ENCODE measurements around the gene STAM.
"Not testable (repeated sequence)": the region's sequence is repeated elsewhere in the genome, so short reads cannot be mapped to it uniquely, and the experiment has no call there.

The STAM gene

DNA sequence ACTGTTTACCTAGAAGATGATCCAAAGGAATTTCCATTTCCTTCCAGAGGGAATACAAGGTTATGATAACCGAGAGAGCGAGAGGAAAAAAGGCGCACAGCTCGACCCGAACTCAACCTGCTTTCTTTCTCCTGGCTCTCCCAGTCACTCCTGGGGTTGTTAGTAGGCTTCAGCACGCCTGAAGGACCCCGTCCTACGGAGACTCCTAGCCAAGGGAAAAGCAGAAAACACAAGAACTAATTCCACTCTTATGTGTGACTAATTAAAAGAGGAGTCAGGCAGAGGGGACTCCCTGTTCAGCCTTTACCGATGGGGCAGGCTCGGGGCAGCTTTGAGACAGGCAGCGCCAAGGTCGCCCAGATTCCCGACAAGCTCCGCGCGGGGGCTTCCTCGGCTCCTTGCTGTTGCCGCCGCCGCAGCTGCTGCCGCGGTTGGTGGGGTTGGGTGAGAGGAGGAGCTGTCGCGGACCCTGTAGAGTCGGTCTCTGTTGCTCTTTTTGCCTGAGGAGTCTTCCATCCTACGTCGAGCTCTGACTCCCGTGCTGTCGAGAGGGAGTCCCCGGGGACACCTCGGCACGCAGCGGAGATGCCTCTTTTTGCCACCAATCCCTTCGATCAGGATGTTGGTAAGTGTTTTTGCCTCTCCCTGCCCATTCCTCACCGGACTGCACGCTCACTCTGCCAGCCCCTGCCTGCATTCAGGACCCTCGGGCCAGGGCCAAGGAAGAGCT is at the start of gene STAM:
Gene STAM, plus strand, starts transcription at position 397 of the 730 bp plus-strand sequence. Its CDS starts 189 bp downstream, at position 586.
- DNase-seq, result peak; percentile 92

DNA sequence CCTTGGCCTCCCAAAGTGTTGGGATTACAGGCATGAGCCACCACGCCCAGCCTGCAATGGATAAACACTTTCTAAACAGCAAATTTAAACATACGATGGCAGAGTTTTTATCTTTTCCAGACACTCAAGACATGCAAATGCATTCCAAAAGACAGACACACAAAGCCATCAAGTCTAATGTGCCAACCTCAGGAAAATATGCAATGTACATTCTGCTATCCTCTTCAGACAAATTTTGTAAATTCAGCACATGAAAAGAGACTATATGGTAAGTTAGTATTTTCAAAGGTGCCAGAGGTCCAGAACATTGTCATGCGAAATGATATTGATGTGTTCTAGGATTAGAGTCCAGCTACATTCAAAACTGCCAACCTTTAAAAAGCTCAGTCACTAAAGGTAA is 46.6 kb upstream of the STAM start:
- no peak for DNase-seq

DNA sequence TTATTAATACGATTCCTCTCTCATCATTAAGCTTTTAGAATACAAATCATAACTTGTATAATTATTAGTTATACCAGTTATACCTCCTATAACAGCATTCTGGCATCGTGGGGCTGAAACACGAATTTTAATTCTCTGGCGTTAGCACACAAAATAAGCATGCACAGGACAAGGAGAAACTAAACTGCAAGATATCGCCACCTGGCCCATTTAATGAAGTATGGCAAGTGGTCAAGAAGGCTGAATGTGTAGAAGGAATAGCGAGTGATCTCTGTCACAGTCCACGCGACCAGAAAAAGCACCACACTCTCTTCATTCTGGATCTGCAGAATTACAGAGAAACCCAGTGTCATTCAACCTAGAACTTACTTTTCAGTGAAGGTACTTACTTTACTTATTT is 44.9 kb upstream of the STAM start:
- peak; percentile 27 for DNase-seq

DNA sequence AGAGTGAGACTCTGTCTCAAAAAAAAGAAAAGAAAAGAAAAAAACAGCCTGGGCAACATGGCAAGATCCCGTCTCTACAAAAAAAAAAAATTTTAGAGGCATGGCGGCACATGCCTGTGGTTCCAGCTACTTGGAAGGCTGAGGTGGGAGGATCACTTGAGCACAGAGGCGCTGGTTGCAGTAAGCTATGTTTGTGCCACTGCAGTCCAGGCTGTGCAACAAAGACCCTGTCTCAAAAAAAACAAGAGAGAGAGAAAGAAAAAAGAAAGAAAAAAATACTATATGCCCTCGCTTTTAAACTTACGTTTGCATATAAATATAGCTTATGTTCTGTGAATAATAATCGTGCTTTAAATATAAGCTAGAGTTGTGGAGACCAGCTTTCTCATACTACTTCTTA is 38.0 kb upstream of the STAM start:
- DNase-seq, result no peak

DNA sequence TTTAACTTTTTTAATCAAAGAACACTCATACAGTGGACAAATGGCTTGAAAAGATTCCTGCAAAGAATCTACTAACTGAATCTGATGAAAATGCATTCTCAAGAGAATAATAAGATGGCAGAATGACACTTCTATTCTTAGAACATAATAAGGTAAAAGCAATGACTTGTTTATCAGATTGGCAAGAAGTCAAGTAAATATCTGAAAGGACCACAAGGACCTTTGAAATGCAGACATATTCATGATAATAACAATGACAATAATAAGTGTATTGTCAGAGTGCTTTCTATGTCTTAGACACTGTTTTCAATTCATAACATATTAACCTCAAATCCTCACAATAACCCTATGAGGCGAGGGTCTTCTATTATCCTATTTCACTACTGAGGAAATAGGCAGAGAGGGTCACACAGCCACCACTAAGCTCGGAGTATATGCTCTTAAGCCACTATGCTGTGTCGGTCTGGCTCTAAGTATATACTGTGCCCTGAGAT is 37.4 kb upstream of the STAM start:
- DNase-seq, result no peak

DNA sequence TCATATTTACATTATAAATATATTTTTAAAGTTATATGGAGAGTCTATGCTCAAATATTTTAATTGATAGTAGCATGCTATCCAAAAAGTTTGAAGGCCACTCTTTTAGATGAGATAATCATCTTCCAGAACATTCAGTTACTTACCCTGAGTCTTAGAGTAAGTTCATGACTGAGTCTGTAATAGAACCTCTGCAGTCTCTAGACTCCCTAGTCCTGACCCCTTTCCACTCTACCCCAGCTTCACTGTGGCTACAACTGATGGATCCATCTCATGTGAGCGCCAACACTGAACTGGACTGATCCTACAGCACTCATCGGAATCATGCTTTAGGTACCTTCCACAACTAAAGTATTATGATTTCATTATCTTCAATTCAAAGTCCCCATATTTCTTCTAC is 36.9 kb upstream of the STAM start:
- no peak for DNase-seq

DNA sequence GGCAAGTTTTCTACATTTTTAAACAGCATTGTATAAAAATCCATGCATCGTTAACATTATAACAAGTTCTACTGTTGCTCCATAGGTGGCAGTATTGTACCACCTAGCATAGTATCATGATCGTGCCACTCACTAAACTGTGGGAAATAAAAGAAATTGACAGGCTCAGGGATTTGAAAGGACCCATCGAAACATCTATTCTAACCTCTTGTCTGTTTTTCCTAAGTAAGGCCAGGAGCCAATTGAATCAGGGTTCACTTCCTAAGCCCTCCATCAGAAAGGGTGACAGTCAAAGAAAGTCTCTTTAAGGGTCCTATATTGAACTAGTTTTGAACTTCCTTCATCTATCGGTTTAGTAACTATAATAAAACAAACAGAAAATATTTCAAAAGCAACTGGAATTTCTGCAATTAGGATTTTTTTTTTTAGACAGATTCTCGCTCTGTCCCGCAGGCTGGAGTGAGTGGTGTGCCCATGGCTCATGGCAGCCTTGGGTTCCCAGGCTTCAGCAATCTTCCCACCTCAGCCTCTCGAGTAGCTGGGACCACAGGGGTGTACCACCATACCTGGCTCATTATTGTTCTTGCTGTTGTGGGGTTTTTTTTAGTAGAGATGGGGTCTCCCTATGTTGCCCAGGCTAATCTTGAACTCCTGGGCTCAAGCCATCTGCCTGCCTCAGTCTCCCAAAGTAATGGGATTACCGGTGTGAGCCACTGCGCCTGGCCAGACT is 36.2 kb upstream of the STAM start:
- DNase-seq, result peak; percentile 61

DNA sequence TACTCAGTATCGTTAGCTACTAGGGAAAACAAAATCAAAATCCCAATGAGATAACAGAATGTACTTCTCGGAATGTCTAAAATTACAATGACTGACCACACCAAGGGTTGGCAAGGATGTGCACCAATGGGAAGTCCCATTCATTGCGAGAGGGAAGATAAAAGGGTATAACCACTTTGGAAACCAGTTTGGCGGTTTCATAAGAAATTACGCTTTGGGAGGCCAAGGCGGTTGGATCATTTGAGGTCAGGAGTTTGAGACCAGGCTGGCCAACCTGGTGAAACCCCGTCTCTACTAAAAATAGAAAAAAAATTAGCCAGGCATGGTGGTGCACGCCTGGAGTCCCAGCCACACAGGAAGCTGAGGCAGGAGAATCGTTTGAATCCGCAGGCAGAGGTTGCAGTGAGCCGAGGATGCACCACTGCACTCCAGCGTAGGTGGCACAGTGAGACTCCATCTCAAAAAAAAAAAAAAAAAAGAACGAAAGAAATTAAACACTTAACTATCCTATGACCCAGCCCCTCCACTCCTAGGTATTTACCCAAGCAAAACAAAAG is 34.4 kb upstream of the STAM start:
- DNase-seq, result no peak

DNA sequence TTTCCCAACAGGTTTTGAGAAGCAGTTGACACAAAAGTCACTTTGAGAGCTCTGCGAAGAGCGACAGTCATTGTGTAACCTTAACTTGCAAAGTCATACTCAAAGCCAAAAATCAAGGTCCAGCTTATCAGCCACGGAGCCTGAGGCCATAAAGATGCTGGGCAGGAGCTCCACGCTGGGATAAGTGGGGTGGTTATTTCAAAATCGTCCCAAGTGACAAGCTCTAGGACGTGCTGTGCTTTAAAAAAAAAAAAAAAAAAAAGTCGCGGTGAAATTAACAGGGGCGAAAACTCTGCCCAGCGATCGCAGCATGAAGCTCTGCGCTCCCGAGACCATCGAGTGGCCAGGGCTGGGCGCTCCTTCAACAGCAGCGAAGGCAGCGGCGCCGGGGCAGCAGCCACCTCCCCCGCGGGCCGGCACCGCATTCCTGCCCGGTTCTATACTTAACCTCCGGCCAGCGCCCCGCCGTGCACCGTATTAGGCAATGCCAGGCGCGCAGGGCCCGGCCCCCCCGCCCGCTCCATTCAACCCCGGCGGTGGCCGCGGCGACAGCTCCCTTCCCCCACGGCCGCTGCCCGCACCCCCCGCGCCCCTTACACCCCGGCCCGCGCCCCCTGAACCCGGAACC is 27.4 kb upstream of the STAM start:
- peak; percentile 9 for DNase-seq

DNA sequence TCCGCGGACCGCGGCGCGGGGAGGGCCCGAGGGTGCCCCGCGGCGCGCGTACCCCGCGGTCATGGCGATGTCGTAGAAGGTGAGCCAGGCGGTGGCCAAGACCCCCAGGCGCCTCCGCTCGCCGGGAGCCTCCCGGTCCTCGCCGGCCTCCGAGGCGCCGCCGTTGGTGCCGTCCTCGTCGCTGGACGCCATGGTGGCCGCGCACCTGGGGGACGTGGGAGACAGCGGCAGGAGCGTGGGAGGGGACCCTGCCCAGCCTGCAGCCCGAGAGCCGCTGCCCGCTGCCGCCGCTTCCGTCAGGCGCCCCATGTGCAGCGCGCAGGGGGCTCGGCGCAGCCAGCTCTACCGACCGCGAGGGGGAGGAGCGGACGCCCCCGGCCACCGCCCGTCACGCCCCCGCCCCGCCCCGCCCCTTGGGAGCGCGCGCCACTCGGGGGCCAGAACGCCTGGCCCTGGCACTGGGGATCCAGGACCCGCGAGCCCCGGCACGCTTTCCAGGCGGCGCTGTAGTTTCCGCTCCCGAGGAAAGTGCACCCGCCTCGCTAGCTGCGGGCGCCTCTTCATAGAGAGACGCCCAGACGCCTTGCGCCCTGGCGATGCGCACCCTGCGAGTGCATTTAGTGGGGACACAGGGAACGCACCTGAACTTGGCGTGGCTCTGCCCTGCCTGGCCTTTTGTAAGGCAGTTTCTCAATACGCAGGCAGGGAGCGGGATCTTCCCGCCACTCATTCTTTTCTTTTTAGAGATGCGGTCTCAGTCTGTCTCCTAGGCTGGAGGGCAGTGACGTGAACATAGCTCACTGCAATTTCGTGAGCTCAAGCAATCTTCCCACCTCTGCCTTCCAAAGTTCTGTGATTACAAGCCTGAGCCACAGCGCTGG is 26.7 kb upstream of the STAM start, which contains the start of gene HACD1:
Gene HACD1, minus strand, starts transcription at position 344 of the 881 bp plus-strand sequence. Its CDS starts 35 bp downstream, at position 309.
- peak; percentile 47 for DNase-seq

DNA sequence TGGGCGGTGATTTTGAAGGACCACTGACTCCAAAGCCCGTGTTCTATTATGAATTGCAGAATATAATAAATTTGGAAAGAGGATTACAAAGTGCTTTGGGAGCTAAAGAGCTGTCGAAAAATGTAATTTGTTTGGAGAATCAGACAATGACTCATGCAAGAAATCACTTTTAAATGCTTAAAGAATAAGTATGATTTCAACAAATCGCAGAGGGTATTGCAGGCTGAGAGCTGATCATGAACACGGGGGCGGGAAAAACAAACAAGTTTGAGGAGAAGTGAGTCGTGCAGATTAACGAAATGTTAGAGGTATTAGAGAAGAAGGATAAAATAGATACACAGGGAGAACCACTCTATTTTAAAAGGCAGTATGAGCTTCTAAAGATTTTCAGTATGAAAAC is 21.9 kb upstream of the STAM start:
- DNase-seq, result no peak

DNA sequence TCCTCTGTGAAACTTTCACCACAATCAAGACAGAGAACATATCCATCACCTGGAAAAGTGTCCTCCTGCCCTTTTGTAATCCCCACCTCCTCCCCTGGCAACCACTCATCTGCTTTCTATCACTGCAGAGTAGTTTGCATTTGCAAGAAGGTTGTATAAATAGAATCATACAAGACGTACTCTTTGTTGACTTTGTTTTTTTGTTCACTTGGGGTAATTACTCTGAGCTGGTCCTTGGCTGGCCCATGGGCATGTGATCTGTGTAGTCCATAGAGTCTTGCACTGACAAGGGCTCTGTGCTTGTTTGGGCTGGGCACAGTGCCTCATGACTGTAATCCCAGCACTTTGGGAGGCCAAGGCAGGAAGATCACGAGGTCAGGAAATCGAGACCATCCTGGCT is 19.0 kb upstream of the STAM start:
- DNase-seq, result no peak

DNA sequence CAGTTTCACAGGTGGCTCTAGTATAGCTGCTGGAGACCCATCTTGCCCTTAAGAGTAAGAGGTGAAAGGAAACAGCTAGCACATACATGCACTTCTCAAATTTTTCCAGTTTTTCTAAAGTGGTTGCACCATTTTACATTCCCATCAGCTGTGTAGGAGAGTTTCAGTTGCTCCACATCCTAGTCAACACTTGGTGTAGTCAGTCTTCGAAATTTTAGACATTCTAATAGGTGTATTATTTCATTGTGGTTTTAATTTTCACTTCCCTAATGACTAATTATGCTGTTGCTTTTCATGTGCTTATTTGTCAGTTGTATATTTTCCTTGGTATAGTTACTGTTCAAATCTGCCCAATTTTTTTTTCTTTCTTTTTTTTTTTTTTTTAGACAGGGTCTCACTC is 17.3 kb upstream of the STAM start:
- no peak for DNase-seq

DNA sequence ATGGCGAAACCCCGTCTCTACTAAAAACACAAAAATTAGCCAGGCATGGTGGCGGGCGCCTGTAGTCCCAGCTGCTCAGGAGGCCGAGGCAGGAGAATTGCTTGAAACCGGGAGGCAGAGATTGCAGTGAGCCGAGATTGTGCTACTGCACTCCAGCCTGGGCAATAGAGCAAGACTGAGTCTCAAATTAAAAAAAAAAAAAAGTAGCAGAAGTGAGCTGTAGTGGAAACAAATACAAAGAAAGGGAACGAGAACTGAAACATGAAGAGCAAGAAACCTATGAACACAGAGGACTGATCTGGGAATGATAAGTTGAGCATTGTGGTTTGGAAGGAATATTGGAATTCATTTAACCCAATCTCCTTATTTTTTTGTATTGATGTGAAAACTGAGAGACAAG is 11.4 kb upstream of the STAM start:
- not testable (repeated sequence) for DNase-seq

DNA sequence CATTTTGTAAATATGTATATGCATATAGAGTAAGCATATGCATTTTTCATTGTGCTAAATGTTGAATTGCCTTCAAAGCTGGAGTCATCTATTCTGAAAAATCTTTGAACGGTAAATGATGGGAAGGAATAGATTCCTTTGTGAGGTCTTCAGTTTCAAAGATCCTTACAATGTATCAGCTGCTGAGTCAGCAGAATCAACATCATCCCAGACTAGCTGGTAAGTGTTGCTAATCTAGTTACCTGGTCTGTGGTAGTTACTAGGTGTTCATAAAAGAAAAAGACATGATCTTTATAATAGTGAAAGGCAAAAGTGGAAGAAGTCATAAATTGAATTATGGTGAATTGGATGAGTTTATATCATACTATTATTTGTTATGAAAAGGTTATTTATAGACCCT is 10.6 kb upstream of the STAM start:
- no peak for DNase-seq

DNA sequence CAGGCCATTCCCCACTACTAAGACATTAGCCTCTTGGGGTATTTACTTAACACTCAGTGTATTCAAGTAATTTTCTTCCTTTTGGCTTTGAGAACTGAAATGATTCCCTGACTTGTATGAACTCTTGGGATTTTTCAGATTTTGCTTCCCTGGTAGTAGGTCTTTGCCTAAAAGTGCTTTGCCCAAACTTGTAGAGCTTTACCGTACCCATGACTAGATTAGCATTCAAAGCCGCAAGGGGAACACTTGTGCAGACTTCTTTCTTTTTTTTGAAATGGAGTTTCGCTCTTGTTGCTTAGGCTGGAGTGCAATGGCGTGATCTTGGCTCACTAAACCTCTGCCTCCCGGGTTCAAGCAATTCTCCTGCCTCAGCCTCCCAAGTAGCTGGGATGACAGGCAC is 6.1 kb upstream of the STAM start:
- no peak for DNase-seq

DNA sequence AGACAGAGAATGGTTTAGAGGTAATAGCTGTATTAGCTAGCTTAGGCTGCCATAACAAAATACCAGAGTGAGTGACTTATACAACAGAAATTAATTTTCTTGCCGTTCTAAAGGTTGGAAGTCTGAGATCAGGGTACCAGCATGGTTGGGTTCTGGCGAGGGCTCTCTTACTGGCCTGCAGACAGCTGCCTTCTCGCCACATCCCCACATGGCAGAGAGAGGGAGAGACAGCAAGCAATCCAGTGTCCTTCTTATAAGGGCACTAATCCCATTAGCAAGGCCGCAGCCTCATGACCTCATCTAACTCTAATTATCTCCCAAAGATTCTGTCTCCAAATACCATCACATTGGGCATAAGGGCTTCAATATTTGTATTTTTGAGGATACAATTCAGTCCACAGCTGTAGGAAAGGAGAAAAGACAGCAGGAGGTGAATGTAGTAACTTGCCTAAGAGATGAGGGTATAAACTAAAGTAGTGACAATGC is 3.6 kb upstream of the STAM start:
- no peak for DNase-seq

DNA sequence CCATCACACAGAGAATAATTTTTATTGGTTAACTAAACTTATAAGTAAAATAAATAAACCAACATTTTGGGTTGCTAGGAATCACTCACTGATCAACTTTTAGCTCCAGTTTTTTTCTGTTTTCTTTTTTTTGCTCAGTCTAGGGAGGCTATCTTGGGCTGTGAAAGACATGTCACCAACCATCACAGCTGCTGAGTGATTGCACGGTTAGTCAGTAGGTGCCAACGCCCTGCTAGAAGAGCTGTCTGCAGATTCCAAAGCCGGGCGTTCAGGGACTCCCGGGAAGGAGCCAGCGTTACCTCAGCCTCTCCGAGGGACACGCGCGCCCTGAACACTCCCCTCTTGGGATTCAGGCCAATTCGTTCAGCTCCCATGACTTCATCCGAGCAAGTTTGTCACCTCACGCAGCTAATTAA is 604 bp upstream of the STAM start:
- DNase-seq, result no peak

DNA sequence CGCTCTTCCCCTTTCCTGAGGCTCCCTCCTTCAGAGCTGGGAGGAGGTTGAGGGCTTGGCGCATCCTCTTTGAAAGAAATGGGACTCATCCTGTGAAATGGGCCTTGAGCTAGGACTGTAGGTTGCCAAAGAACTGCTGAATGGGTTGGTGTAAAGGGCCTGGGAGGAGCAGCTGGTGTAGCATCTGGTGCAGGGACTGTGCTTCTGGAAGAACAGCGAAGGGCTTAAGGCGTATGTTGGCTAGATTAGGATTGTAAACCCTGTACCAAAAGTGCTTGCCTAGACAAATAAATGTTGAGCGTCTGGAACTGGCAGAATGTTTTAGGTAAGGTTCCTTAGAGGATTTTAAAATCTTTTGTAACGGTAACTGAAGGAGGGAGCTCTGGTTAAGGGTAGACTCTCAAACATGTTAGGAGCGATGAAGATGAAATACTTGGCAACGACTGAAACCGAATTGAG is 563 bp downstream of the STAM start:
- peak; percentile 42 for DNase-seq

DNA sequence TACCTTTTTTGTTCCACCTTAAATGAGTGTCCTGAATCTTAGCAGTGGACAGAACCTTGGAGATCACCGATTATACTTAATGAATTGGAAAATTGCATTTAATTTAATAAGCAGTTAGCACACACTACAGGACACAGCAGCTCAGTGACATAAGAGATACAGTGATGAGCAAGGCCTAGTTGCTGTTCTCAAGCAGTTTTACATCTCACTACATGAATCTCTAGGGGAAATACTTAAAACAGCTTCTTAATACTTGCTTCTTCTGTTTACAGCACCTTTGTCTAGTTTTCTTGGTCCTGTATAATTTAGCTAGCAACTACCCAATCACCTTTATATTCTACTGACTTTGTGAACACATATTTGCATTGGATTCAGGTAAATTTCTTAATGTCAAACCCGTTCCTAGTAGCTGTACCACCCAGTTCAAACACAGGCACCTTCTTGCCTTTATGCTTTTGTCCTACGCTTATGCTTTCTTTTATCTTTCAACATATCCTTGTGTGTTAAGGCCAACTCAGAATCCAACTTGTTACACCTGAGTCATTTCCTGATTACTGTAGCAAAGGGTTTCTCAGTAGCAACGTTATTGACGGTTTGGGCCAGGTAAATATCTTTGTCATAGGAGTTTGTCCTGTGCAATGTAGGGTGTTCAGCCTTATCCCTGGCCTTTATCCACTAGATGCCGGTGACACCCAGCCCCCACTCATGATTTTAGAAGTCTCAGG is 1.8 kb downstream of the STAM start:
- DNase-seq, result no peak

DNA sequence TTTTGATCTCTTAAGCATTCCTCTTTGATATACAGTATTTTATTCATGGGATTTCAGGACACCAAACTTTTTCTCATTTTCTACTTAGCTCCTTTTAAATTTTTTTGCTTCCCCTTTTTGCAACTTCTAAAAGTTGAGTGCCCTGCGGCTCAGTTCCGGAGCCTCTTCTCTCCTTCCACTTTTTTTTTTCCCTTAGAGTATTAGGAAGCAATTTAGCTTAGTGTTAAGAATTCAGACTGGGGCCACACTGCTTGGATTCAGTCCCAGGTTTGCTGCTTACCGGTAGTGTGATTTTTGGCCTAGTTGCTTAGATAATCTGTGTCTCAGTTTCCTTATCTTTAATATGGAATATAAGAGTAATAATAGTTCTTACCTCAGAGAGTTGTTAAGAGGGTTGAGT is 3.4 kb downstream of the STAM start:
- no peak for DNase-seq
